ENCODE measurements around the gene U2AF2.

U2AF2 gene

GRCh38 chr19:55687281-55688201 is 32.7 kb downstream of the U2AF2 start:
- no peak for DNase-seq

- peak in 10 of 56 donors; percentile 6 to 41 (median 24) for DNase-seq
These were observed 33.8 kb downstream of the U2AF2 start for GRCh38 chr19:55688422-55689218.

GRCh38 chr19:55689411-55690108 is 34.7 kb downstream of the U2AF2 start:
- DNase-seq, result no peak

DNA sequence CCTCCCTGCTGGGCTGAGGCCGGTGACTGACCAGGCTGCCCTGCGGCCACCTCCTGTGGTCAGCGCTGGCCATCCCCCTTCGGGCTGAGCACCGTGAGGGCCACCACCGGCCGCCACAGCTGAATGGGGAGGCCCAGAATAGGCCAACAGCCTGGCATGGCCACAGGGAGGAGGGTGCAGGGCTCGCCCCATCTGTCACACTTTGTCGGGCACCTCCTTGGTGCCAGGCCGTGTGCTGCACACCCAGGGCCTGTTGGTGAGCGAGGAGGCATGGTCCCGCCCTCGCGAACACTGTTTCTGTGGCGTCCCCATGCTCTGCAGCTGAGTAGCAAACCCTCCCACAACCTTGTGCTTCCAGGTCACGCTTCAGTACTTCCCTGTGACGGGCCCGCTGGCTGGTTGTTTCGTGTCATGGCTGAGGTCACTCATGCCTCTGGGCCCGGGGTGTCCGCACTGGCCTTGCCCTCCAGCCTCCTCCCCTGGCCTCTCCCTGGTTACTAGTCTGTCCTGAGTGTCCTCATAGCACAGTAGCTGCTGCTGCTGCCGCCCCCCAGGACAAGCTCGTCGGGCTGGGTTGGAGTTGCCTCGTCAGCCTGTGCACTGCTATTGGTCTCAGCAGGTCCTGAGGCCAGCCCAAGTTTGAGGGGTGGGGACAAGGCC is 35.4 kb downstream of the U2AF2 start:
- DNase-seq, result no peak

DNA sequence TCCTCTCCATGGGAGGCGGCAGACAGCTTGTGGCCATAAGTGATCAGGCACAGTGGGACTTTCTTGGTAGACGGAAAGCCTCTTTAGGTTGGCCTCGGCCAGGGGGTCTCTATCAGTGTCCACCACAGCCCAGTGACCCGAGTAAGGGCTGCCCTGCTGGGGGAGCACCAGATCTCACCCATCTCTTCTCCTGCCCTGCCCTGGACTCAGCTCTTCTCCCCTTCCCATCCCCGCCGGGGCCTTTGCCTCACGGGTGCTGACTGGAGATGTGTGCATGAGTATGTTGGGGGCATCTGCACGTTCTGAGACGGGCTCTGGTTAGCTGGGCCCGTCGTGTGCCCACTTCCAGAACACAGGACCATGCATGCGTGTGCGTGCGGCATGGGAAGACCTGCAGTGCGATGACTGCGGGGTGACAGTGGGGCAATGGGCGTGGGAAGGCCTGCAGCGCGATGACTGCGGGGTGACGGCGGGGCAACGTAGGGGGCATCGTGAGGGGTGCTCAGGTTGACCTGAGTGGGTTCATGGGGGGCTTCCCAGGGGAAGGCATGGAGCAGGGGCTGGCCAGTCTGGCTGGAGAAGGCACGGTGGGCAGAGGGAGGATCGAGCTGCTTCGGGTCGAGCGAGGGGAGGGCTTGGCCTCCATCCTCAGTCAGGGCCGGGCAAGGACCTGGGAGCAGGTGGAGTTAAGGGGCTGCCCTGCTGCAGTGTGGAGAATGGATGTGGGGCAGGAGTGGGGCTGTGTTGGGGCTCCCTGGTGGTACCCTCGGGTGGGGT is 36.1 kb downstream of the U2AF2 start:
- DNase-seq, result no peak

GRCh38 chr19:55691561-55692481 is 37.0 kb downstream of the U2AF2 start:
- no peak for DNase-seq

DNA sequence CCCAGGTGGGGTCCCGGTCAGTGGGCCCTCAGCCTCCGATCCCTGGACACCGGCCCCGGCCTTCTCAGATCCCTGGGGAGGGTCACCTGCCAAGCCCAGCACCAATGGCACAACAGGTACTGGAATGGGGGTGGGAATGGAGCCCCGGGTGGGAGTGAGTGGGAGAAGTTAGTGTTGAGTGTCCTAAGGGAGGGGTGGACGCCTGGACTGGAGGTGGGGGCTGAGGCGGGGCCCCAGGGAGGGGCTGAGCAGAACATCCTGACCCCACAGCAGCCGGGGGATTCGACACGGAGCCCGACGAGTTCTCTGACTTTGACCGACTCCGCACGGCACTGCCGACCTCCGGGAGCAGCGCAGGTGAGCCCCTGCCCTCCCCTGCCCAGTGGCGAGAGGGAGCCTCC is 37.8 kb downstream of the U2AF2 start:
- DNase-seq, result no peak

GRCh38 chr19:55693336-55693974 is 38.6 kb downstream of the U2AF2 start:
- DNase-seq, result no peak

- DNase-seq, result no peak
These were observed 39.4 kb downstream of the U2AF2 start for GRCh38 chr19:55694241-55694655.

GRCh38 chr19:55694656-55695491 is 40.0 kb downstream of the U2AF2 start:
- no peak for DNase-seq

GRCh38 chr19:55695511-55696290 is 40.9 kb downstream of the U2AF2 start:
- no peak for DNase-seq

DNA sequence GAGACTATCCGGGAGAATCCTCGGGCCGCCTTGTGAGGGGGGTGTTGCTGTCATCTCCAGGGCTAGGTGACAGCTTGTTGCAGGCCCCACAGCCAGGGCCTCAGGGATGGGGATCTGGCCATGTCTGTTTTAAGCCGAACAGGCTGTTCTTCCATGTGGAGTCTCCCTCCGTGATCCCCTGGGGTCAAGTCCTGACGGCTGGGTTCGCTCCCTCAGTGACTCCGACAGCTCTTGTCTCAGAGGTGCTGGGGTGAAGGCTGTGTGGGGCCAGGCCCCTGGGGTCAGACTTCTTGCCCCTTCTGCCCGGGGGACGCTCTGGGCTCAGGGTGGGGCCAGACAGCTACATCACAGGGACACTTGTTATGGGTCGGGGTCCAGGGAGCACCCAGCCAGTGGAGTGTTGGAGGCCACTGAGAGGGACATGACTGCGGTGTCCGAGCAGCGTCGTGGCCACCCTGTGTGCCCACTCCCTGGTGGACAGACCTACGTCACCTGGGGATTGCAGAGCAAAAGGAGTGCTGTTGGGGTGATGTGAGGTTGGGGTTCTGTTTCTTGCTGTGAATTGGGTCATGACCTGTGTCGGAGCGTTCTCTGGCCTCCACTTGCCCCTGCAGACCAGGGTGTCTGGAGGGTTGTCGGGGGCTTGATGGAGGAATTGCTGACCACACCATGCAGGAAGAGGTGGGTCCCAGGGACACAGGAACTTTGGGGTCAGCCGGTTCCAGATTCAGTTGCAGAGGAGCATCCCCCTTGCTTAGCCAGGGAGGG is 41.6 kb downstream of the U2AF2 start:
- no peak for DNase-seq

DNA sequence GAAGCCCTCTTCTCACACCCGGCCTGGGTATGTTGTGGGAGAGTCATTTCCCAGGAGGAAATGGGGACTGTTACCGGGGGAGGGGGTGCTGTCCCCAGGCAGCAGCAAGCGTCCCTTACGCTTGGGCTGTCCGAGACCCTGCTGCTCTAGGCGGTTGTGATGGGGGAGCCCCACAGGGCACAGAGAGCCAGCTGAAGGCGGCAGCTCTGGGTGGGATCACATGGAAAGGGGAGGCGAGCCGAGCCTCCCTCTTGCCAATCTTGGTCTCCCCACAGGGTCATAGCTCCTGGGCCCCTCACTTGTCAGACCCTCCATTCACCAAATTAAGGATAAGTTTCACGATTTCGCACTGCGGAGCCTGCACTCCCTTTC is 42.2 kb downstream of the U2AF2 start:
- no peak for DNase-seq

GRCh38 chr19:55697698-55698097 is 42.9 kb downstream of the U2AF2 start:
- DNase-seq, result no peak

DNA sequence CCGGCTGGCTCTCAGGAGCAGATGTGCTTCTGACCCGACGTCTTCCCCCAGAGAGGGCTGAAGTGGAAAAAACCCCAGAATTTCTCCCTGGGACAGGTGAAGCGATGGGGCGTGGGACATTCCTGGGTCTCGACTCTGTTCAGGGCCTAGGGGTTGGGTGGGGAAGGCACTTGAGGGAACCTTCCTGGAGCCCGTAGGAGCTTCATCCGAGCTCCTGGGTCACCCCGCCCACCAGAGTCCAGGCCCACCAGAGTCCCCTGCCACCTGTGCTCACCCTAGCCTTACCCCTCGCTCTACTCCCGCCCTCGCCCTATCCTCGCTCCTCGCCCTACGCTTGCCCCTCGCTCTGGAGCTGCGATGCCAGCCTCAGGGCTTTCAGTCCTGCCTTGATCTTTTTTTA is 43.4 kb downstream of the U2AF2 start:
- no peak for DNase-seq

DNA sequence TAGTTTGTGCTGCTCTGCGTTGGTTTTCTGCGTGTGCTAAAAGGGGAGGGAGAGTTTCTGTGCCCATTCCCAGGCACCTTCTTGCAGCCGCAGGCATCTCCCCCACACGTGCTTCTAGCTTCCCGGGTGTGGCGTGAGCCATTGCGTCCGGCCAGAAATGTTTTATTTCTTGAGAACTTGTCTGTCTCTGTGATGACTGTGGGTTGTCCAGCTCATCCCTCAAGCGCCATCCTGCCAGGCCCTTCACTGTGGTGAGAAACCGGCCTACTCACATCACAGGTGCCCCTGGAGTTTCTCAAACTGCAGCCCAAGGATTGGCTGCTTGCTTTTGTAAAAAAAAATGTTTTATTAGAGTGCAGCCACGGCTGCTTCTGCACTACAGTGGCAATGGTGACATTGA is 44.4 kb downstream of the U2AF2 start:
- DNase-seq, result no peak

Data from amygdala (tissue), 56 donors.